Measurements from ENCODE around the gene SCRN3. TPM values are rescaled to one million over a fixed set of nuclear protein-coding genes. Genes with fewer than 3 reads are reported as not detected.
"Not testable (repeated sequence)": the region's sequence is repeated elsewhere in the genome, so short reads cannot be mapped to it uniquely, and the experiment has no call there.

The SCRN3 gene, protein sequence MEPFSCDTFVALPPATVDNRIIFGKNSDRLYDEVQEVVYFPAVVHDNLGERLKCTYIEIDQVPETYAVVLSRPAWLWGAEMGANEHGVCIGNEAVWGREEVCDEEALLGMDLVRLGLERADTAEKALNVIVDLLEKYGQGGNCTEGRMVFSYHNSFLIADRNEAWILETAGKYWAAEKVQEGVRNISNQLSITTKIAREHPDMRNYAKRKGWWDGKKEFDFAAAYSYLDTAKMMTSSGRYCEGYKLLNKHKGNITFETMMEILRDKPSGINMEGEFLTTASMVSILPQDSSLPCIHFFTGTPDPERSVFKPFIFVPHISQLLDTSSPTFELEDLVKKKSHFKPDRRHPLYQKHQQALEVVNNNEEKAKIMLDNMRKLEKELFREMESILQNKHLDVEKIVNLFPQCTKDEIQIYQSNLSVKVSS
- total RNA-seq (10 to 100 TPM; 12.3 to 22.1 (median 16.4) TPM), polyA plus RNA-seq (10 to 100 TPM; 14.0 to 15.4 TPM), total RNA-seq (11.0 reads per million, percentile 38 among the genes with 10 or more reads in this experiment)

DNA sequence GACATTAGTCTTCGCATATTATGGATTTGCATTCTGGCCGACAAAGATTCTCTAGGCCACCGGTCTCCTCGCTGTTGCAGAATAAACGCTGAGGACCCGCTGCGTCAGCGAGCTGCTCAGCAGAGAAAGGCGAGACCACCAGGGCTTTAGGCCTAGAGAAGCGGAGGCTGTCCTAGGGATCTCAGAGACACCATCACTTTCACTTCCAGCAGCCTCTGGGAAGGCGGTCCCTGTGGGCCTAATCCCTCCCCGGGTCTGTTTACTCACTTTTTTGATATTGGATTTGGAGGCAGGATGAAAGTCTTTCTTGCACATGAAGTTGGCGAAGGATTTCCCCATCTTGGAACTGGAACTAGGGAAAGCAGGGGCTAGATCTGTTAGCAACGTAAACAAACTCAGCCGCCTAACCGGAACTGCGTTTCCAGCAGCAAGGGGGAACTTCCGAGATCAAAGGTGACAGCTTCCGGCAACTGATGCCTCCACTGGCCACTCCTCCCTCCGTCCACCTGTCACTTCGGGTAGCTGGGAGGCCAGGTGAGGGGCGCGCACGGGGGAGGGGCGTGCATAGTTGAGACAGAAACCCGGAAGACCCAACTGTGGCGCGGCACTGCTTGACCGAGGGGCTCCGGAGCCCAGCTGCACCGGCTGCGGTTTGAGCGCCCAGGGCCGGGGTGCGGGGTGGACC lies at the start of gene SCRN3:
Gene SCRN3 (plus strand): TSS at position 447 of the 685 bp plus-strand sequence. CDS start 2,554 bp downstream, outside the sequence.
- H3K27ac Mint-ChIP-seq, result peak within 1 kb of the TSS; percentile 97 to 100 (median 99)
- intact Hi-C loops (cut with micrococcal nuclease), result loop anchor here (1.0 to 10.0 kb wide), 12 partner anchors 92 to 993 kb away; partner anchors contain the start of genes ATF2 (in 2 of the 2), CHN1 (in 2 of the 2), GPR155 (in 2 of the 2) and OLA1 (in 2 of the 2)
- Histone ChIP-seq H3K4me1 (ENCODE audit: control insufficient read depth in 2 of 2, insufficient read depth in 2 of 2, low read length in 2 of 2) (peaks cover 18 to 23% of the 10 kb centered on the region in 2 donors), H3K27ac (ENCODE audit: low read depth, low read length) (peak within 1 kb of the TSS; percentile 93), H3K36me3 (ENCODE audit: control insufficient read depth in 2 of 3, insufficient read depth in 3 of 3, low read length in 3 of 3) (peaks cover 0 to 6% (median 3%) of the 10 kb centered on the region in 3 experiments), H3K9me3 (ENCODE audit: control insufficient read depth in 2 of 3, low read length in 3 of 3) (no peaks in the 10 kb centered on the region), H3K27me3 (ENCODE audit: control insufficient read depth in 2 of 2, insufficient read depth in 2 of 2, low read length in 2 of 2) (no peaks in the 10 kb centered on the region), H3K4me3 (ENCODE audit: low read length) (peak within 1 kb of the TSS; percentile 85)
- peak; percentile 93 for ATAC-seq
- POLR2A ChIA-PET, result interaction anchor here (0.6 to 2.8 kb wide), 11 partner anchors 18 to 538 kb away, joined by 3 to 7 read pairs (median 4); partner anchors contain the start of genes OLA1 and SP3
- peaks cover 11 to 33% (median 25%) of the 10 kb centered on the region in 5 donors for H3K36me3 Mint-ChIP-seq
- CTCF ChIA-PET, result interaction anchor here (1.1 kb wide), 1 partner anchor 67 kb away, joined by 3 read pairs; no protein-coding TSS in a partner anchor
- H3K27me3 Mint-ChIP-seq, result no peaks in the 10 kb centered on the region
- H3K9me3 Mint-ChIP-seq, result no peaks in the 10 kb centered on the region
- H3K4me3 Mint-ChIP-seq, result peak within 1 kb of the TSS; percentile 86 to 100 (median 98)
- H3K4me1 Mint-ChIP-seq, result peaks cover 27 to 80% (median 65%) of the 10 kb centered on the region in 7 donors
- DNase-seq, result peak; percentile 49 to 89 (median 80)

DNA sequence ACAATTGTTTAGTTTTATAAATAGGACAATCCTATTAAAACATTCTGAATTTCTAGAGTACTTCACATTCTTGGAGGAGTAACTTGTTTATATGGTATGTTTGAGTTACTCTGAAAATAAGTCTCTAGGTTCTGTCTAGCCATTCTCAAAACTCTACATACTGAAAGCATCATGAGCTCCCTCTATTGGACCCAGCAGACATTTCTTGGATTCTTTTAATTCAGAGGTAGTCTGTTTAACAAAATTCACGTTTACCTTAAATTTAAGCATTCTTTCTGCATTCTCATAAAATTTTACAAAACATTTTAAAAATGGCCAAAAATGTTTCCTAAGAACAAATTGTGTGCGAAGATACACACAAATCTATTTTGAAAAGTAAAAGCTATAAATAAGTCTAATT lies 45.5 kb upstream of the SCRN3 start:
- Mint-ChIP-seq H3K4me1 (peaks cover 0 to 2% (median 0%) of the 10 kb centered on the region in 7 donors), H3K9me3 (peaks cover 0 to 4% (median 0%) of the 10 kb centered on the region in 11 donors), H3K36me3 (peaks cover 8 to 30% (median 22%) of the 10 kb centered on the region in 5 donors), H3K4me3 (no peak overlapping the region), H3K27ac (no peak overlapping the region), H3K27me3 (peaks cover 3 to 10% (median 9%) of the 10 kb centered on the region in 5 donors)
- H3K9me3 ChIP-seq (ENCODE audit: control insufficient read depth in 2 of 3, low read length in 3 of 3), result no peaks in the 10 kb centered on the region
- ATAC-seq, result no peak
- H3K4me3 ChIP-seq (ENCODE audit: low read length), result no peak overlapping the region
- DNase-seq, result no peak
- intact Hi-C loops (cut with micrococcal nuclease), result no loop called here
- CTCF ChIA-PET, result interaction anchor here (0.5 kb wide), 1 partner anchor 135 kb away, joined by 3 read pairs; no protein-coding TSS in a partner anchor
- no peaks in the 10 kb centered on the region for H3K27me3 ChIP-seq (ENCODE audit: control insufficient read depth in 2 of 2, insufficient read depth in 2 of 2, low read length in 2 of 2)
- POLR2A ChIA-PET, result no interaction called here
- no peaks in the 10 kb centered on the region for H3K4me1 ChIP-seq (ENCODE audit: control insufficient read depth in 2 of 2, insufficient read depth in 2 of 2, low read length in 2 of 2)
- H3K36me3 ChIP-seq (ENCODE audit: control insufficient read depth in 2 of 3, insufficient read depth in 3 of 3, low read length in 3 of 3), result peaks cover 0 to 17% (median 7%) of the 10 kb centered on the region in 3 experiments
- no peak overlapping the region for H3K27ac ChIP-seq (ENCODE audit: low read depth, low read length)

DNA sequence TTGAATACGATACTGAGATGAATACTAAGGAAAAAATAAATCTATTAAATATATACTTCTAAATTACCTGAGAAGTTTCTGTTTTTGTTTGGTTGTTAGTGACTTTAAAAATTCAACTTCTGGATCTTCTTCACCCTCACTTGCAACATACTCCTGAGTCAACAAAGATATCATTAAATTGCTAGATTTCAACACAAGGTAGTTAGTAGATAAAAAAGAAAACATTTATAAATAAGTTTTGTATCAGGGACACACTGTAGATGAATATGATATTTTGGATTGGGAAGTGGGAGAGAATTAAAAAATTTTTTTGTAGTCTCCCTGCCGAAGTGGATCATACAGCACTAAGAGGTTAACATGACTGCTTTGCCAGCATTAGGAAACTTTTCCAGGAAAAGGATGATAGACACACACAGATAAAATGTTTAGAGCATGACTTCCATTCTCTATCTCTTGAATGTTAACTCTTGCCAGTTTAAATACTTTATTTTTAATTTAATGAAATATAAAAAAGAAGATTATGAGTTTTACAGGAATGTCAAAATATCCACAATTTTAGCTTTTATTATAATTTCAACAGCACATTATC lies 44.8 kb upstream of the SCRN3 start:
- Histone ChIP-seq H3K9me3 (ENCODE audit: control insufficient read depth in 2 of 3, low read length in 3 of 3) (no peaks in the 10 kb centered on the region), H3K27me3 (ENCODE audit: control insufficient read depth in 2 of 2, insufficient read depth in 2 of 2, low read length in 2 of 2) (no peaks in the 10 kb centered on the region), H3K4me3 (ENCODE audit: low read length) (no peak overlapping the region), H3K4me1 (ENCODE audit: control insufficient read depth in 2 of 2, insufficient read depth in 2 of 2, low read length in 2 of 2) (no peaks in the 10 kb centered on the region), H3K36me3 (ENCODE audit: control insufficient read depth in 2 of 3, insufficient read depth in 3 of 3, low read length in 3 of 3) (peaks cover 0 to 17% (median 7%) of the 10 kb centered on the region in 3 experiments), H3K27ac (ENCODE audit: low read depth, low read length) (no peak overlapping the region)
- POLR2A ChIA-PET, result no interaction called here
- Mint-ChIP-seq H3K4me3 (no peak overlapping the region), H3K27ac (no peak overlapping the region), H3K27me3 (peaks cover 0 to 4% (median 3%) of the 10 kb centered on the region in 5 donors), H3K4me1 (no peaks in the 10 kb centered on the region), H3K9me3 (peaks cover 0 to 4% (median 0%) of the 10 kb centered on the region in 11 donors), H3K36me3 (peaks cover 9 to 33% (median 29%) of the 10 kb centered on the region in 5 donors)
- ATAC-seq (no peak), DNase-seq (no peak)
- intact Hi-C loops (cut with micrococcal nuclease), result no loop called here
- CTCF ChIA-PET, result interaction anchor here (0.5 kb wide), 1 partner anchor 136 kb away, joined by 3 read pairs; no protein-coding TSS in a partner anchor

DNA sequence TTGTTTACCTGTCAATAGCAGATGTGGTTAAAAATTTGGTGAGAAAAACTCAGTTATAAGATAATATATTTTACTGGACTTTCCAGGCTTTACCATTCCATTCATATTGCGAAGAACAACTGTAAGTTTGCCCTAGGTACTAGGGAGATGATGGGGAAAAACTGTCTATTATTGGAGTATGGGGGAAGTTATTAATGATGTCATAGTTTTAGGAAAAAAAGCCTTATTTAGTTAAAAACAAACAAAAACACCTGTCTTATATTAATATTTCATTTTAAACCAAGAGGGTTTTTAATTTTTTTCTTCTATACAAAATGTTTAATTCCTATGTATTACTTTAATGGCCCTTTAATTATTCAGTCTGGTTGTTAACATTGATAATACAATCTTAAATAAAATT lies 42.5 kb upstream of the SCRN3 start:
- H3K27ac ChIP-seq (ENCODE audit: low read depth, low read length), result no peak overlapping the region
- H3K27ac Mint-ChIP-seq, result no peak overlapping the region
- DNase-seq (no peak), ATAC-seq (no peak)
- intact Hi-C loops (cut with micrococcal nuclease), result no loop called here
- H3K27me3 ChIP-seq (ENCODE audit: control insufficient read depth in 2 of 2, insufficient read depth in 2 of 2, low read length in 2 of 2), result no peaks in the 10 kb centered on the region
- H3K9me3 ChIP-seq (ENCODE audit: control insufficient read depth in 2 of 3, low read length in 3 of 3), result no peaks in the 10 kb centered on the region
- H3K36me3 ChIP-seq (ENCODE audit: control insufficient read depth in 2 of 3, insufficient read depth in 3 of 3, low read length in 3 of 3), result peaks cover 0 to 24% (median 7%) of the 10 kb centered on the region in 3 experiments
- CTCF ChIA-PET, result no interaction called here
- H3K4me3 Mint-ChIP-seq, result no peak overlapping the region
- POLR2A ChIA-PET, result no interaction called here
- H3K9me3 Mint-ChIP-seq, result peaks cover 0 to 2% (median 0%) of the 10 kb centered on the region in 11 donors
- H3K4me1 Mint-ChIP-seq, result no peaks in the 10 kb centered on the region
- peaks cover 0 to 3% (median 0%) of the 10 kb centered on the region in 5 donors for H3K27me3 Mint-ChIP-seq
- H3K4me1 ChIP-seq (ENCODE audit: control insufficient read depth in 2 of 2, insufficient read depth in 2 of 2, low read length in 2 of 2), result no peaks in the 10 kb centered on the region
- H3K4me3 ChIP-seq (ENCODE audit: low read length), result no peak overlapping the region
- H3K36me3 Mint-ChIP-seq, result peaks cover 13 to 32% (median 30%) of the 10 kb centered on the region in 5 donors

DNA sequence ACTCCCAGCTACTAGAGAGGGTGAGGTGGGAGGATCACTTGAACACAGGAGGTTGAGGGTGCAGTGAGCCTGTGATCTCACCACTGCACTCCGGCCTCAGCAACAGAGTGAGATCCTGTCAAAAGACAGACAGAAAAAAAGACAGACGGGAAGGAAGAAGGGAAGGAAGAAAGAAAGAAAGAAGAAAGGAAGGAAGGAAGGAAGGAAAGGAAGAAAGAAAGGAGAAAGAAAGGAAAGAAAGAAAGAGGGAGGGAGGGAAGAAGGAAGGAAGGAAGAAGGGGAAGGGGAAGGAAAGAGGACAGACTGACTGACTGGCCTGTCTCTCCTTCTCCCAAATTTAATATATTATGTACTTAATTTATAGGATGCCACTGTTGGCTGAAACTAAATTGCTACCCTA lies 39.2 kb upstream of the SCRN3 start:
- peaks cover 6 to 42% (median 36%) of the 10 kb centered on the region in 5 donors for H3K36me3 Mint-ChIP-seq
- H3K9me3 Mint-ChIP-seq, result peaks cover 0 to 5% (median 0%) of the 10 kb centered on the region in 11 donors
- peaks cover 0 to 12% (median 4%) of the 10 kb centered on the region in 3 experiments for H3K36me3 ChIP-seq (ENCODE audit: control insufficient read depth in 2 of 3, insufficient read depth in 3 of 3, low read length in 3 of 3)
- H3K4me1 ChIP-seq (ENCODE audit: control insufficient read depth in 2 of 2, insufficient read depth in 2 of 2, low read length in 2 of 2), result no peaks in the 10 kb centered on the region
- H3K9me3 ChIP-seq (ENCODE audit: control insufficient read depth in 2 of 3, low read length in 3 of 3), result no peaks in the 10 kb centered on the region
- CTCF ChIA-PET, result interaction anchor here (0.6 kb wide), 1 partner anchor 219 kb away, joined by 3 read pairs; no protein-coding TSS in a partner anchor
- no peak overlapping the region for H3K4me3 ChIP-seq (ENCODE audit: low read length)
- POLR2A ChIA-PET, result no interaction called here
- H3K27me3 ChIP-seq (ENCODE audit: control insufficient read depth in 2 of 2, insufficient read depth in 2 of 2, low read length in 2 of 2), result no peaks in the 10 kb centered on the region
- no peak for DNase-seq
- intact Hi-C loops (cut with micrococcal nuclease), result no loop called here
- no peak for ATAC-seq
- no peaks in the 10 kb centered on the region for H3K4me1 Mint-ChIP-seq
- H3K27ac ChIP-seq (ENCODE audit: low read depth, low read length), result no peak overlapping the region
- peak overlapping the region in 1 of 9 donors; percentile 21 for H3K27ac Mint-ChIP-seq
- no peaks in the 10 kb centered on the region for H3K27me3 Mint-ChIP-seq
- H3K4me3 Mint-ChIP-seq, result no peak overlapping the region

DNA sequence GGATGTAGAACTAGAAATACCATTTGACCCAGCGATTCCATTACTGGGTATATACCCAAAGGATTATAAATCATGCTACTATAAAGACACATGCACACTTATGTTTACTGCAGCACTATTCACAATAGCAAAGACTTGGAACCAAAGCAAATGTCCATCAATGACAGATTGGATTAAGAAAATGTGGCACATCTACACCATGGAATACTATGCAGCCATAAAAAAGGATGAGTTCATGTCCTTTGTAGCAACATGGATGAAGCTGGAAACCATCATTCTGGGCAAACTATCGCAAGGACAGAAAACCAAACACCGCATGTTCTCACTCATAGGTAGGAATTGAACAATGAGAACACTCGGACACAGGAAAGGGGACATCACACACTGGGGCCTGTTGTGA lies 35.9 kb upstream of the SCRN3 start:
- intact Hi-C loops (cut with micrococcal nuclease); H3K27me3 ChIP-seq (ENCODE audit: control insufficient read depth in 2 of 2, insufficient read depth in 2 of 2, low read length in 2 of 2); CTCF ChIA-PET: not testable (repeated sequence)

More for the DNA sequence above, 35.9 kb upstream of the SCRN3 start:
- POLR2A ChIA-PET; DNase-seq; H3K4me3 Mint-ChIP-seq; ATAC-seq; H3K4me3 ChIP-seq (ENCODE audit: low read length); H3K27ac ChIP-seq (ENCODE audit: low read depth, low read length); H3K27me3 Mint-ChIP-seq; H3K27ac Mint-ChIP-seq; H3K4me1 Mint-ChIP-seq; H3K9me3 ChIP-seq (ENCODE audit: control insufficient read depth in 2 of 3, low read length in 3 of 3); H3K4me1 ChIP-seq (ENCODE audit: control insufficient read depth in 2 of 2, insufficient read depth in 2 of 2, low read length in 2 of 2): not testable (repeated sequence)
- H3K9me3 Mint-ChIP-seq, result peaks cover 0 to 18% (median 3%) of the 10 kb centered on the region in 11 donors
- peaks cover 15 to 59% (median 50%) of the 10 kb centered on the region in 5 donors for H3K36me3 Mint-ChIP-seq
- peaks cover 0 to 31% (median 4%) of the 10 kb centered on the region in 3 experiments for H3K36me3 ChIP-seq (ENCODE audit: control insufficient read depth in 2 of 3, insufficient read depth in 3 of 3, low read length in 3 of 3)
